Kidney epithelial cell (primary cell): ENCODE data around the gene HYAL3. TPM values are rescaled to one million over a fixed set of nuclear protein-coding genes. Genes with fewer than 3 reads are reported as not detected.

Source experiments
- DNase-seq: peaks from one replicate; pipeline ENCODE4 v3.0.0-alpha.2; 2010; ENCODE audit warnings: low read depth
- H3K27me3 ChIP-seq: 2 replicates; pipeline ENCODE4 v1.6.0; 2011; ENCODE audit warnings: low read length; ENCODE audit not compliant: control insufficient read depth, insufficient read depth
- H3K36me3 ChIP-seq: 2 replicates; pipeline ENCODE4 v1.5.1; 2011; ENCODE audit warnings: low read length; ENCODE audit not compliant: control insufficient read depth, insufficient read depth
- H3K4me3 ChIP-seq: 2 replicates; pipeline ENCODE4 v1.5.1; 2011; ENCODE audit warnings: low read depth, mild to moderate bottlenecking, control low read depth, low read length
- CTCF ChIP-seq: IDR thresholded peaks from 2 replicates; pipeline ENCODE4 v1.5.1; 2011; ENCODE audit warnings: mild to moderate bottlenecking, moderate library complexity, low read length, control low read depth, inconsistent platforms; ENCODE audit not compliant: insufficient read depth, poor library complexity, severe bottlenecking
- total RNA-seq: library from RNA; depleted of rRNA; stranded (reverse); fragments of >200 nt; gene quantifications from 2 replicates; pipeline ENCODE4 v1.2.3, GENCODE V29; 2015

The HYAL3 gene
- total RNA-seq, 1 donor from 2014 or later = 7.6 TPM

GRCh38 chr3:50292159-50293078, 6.8 kb downstream of the HYAL3 start, which contains the start of gene IFRD2:
Gene IFRD2 (minus strand): TSS chr3:50292429. CDS start chr3:50292274, 155 bp downstream.
- no peak for TF ChIP-seq CTCF
- Histone ChIP-seq H3K27me3 (no peaks in the 10 kb centered on the region), H3K36me3 (peaks cover 3% of the 10 kb centered on the region), H3K4me3 (peak within 1 kb of the TSS; percentile 89)
- DNase-seq = peak; percentile 90

GRCh38 chr3:50290161-50290641, 9.0 kb downstream of the HYAL3 start:
- Histone ChIP-seq H3K4me3 (no peak overlapping the region), H3K36me3 (peaks cover 3% of the 10 kb centered on the region), H3K27me3 (no peaks in the 10 kb centered on the region)
- TF ChIP-seq CTCF = no peak
- DNase-seq = no peak

- no peaks in the 10 kb centered on the region for H3K27me3 ChIP-seq
- H3K36me3 ChIP-seq = peaks cover 3% of the 10 kb centered on the region
- DNase-seq = no peak
- H3K4me3 ChIP-seq = no peak overlapping the region
- TF ChIP-seq CTCF = no peak
Observed at GRCh38 chr3:50289130-50289529, 10.1 kb downstream of the HYAL3 start.

- no peak for DNase-seq
- Histone ChIP-seq H3K36me3 (peaks cover 3% of the 10 kb centered on the region), H3K4me3 (no peak overlapping the region), H3K27me3 (no peaks in the 10 kb centered on the region)
- TF ChIP-seq CTCF = no peak
Observed at GRCh38 chr3:50288387-50289007, 10.7 kb downstream of the HYAL3 start.

GRCh38 chr3:50287262-50287661, 11.9 kb downstream of the HYAL3 start:
- H3K27me3 ChIP-seq = no peaks in the 10 kb centered on the region
- H3K36me3 ChIP-seq = peaks cover 3% of the 10 kb centered on the region
- no peak overlapping the region for H3K4me3 ChIP-seq
- no peak for TF ChIP-seq CTCF
- no peak for DNase-seq
